A673 (cell line): ENCODE results near the gene HK2.

Source experiments
- EZH2 ChIP-seq: fragments of 200-600 bp; sonication (generic); IDR thresholded peaks from 2 replicates; pipeline ENCODE4 v1.6.1; 2017; ENCODE audit warnings: borderline replicate concordance, low read depth, mild to moderate bottlenecking, mixed read lengths, antibody characterized with exemption, low read length; ENCODE audit not compliant: poor library complexity, severe bottlenecking
- TF ChIP-seq, protein P1 (sequence below): fragments of 300-800, 200-600 bp; sonication (generic); conservative IDR thresholded peaks from 2 replicates; pipeline ENCODE4 v1.5.1; 2017; ENCODE audit warnings: low read depth, mild to moderate bottlenecking, antibody characterized with exemption, low read length, moderate library complexity, mixed read lengths

DNA sequence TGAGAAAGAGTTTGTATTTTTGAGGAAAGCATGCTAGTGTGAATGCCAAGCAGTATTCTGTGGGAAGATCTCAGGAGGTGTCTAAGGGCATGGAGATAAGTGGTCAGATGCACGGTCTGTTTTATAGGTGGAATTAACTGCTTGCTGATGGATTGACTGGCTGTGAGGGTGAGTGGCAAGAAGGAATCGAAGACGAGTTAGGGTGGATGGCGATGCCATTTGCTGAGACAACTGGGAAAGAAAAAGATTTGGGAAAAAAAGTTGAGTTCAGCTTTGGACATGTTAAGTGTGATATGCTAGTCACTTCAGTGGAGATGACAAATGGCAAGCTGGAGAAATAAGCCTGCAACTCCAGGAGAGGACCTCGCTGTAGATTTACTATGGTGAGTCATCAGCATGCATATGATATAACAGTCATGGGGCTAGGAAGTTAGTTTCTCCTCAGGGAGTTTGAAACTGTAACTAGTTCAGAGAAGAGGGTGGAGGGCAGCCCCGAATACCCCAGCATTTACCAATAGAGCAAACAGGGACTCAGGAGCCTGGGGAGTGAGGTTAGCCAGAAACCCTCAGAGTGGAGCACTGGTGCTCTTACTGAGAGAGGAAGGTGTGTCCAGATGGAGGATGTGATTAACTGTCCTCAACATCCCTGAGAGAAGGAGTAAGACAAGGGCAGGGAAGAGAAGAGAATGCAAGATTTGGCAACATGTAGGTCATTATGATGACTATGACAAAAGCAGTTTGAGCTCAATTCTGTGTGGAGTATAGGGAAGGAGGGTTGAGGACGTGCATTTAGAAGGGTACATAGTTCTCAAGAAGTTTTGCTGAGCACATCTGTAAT, 2.0 kb upstream of the HK2 start:
- TF ChIP-seq, protein P1, sequence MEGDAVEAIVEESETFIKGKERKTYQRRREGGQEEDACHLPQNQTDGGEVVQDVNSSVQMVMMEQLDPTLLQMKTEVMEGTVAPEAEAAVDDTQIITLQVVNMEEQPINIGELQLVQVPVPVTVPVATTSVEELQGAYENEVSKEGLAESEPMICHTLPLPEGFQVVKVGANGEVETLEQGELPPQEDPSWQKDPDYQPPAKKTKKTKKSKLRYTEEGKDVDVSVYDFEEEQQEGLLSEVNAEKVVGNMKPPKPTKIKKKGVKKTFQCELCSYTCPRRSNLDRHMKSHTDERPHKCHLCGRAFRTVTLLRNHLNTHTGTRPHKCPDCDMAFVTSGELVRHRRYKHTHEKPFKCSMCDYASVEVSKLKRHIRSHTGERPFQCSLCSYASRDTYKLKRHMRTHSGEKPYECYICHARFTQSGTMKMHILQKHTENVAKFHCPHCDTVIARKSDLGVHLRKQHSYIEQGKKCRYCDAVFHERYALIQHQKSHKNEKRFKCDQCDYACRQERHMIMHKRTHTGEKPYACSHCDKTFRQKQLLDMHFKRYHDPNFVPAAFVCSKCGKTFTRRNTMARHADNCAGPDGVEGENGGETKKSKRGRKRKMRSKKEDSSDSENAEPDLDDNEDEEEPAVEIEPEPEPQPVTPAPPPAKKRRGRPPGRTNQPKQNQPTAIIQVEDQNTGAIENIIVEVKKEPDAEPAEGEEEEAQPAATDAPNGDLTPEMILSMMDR: no peak
- no peak for TF ChIP-seq EZH2
